Measurements from ENCODE around the gene SYNE4. TPM values are rescaled to one million over a fixed set of nuclear protein-coding genes. Genes with fewer than 3 reads are reported as not detected.

Gene SYNE4
- total and polyA plus RNA-seq, 2 of the 4 experiments (the other 2 are of a cell fraction) = 0.27 TPM; not detected in 1

DNA sequence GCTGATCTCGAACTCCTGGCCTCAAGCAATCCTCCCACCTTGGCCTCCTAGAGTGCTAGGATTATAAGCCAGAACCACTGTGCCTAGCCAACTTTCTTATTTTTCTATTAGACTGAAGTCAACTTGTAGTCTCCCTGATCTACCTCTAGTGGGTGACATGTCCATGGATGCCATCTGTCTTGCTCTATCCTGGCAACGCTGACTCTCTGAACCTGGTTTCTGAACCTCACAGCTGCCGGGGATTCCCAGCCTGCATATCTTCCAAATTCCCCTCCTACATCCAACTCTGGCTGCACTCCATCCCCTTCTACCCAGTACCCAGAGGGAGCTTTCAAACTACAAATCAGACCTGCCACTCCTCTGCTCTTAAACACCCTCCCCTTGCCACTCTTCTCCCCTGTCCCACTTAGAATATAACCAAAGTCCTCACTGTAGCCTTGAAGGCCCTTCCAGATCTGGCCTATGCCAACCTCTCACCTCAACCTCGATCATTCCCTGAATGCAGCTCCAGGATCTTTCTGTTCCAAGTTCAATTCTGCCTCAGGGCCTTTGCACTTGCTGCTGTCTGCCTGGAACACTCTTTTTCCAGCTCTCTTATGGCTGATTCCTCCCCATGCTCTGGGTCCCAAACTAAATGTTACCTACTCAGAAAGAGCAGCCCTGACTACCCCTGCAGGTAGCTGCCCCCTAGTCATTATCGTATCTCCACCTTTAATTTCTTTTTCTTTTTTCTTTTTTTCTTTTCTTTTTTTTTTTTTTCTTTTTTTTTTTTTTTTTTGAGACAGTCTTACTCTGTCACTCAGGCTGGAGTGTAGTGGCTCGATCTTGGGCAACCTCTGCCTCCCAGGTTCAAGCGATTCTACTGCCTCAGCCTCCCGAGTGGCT, 21.9 kb upstream of the SYNE4 start (continued):
- no peak for TF ChIP-seq USF2 (IDR thresholded peaks at IDR 0.05; ENCODE audit: low read depth, low read length)

DNA sequence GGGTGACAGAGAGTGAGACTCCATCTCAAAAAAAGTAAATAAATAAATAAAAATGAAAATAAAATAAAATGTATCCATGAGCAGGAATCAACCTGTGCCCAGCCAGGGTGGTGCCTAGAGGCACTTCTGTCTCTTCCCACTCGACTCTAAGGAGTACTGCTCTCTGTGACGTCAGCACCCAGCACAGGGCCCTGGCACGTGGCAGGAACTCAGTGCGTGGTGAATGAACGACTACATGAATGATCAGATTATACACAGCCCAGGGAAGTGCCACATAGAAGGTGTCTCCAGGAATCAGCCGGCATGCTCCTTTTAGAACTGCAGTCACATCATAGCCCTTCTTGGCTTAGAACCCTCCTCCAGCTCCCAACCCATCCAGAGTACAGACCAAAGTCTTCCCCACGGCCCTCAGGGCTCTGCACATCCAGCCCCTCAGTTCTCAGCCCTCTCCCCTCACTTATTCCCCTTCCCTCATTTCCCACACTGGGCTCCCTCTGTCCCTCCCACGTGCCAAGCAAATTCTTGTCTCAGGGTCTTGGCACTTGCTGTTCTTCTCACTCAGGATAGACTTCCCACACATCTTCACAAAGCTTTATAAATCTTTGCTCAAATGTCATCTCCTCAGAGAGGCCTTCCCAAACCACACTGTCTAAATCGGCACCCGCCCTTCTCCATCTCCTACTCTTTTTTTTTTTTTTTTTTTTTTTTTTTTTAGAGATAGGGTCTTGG, 19.9 kb upstream of the SYNE4 start:
- H4K20me1 ChIP-seq (ENCODE audit: insufficient read depth, low read length) = no peaks in the 10 kb centered on the region; the same call in 1 of the 2 replicates
- 0 out of 2 replicates have a peak, but pooled peaks cover 6% of the 10 kb centered on the region for H3K9me1 ChIP-seq (ENCODE audit: insufficient read depth, low read length)
- H3K27ac ChIP-seq (ENCODE audit: insufficient read depth, low read length) = no peak overlapping the region
- no peaks in the 10 kb centered on the region for H3K27me3 ChIP-seq (ENCODE audit: control insufficient read depth, insufficient read depth, low read length)
- peaks cover 46% of the 10 kb centered on the region for H3K36me3 ChIP-seq (ENCODE audit: control insufficient read depth, insufficient read depth, low read length)
- H2AK5ac ChIP-seq (ENCODE audit: low read depth, low read length) = no peak overlapping the region
- no peak overlapping the region for H3K23ac ChIP-seq (ENCODE audit: low read depth, low read length)
- H3K14ac ChIP-seq (replicated peaks; ENCODE audit: low read depth, low read length) = no peak overlapping the region
- H4K8ac ChIP-seq (ENCODE audit: low read depth in 2 of 2, low read length in 2 of 2) = no peak overlapping the region
- 88% methylated on average over 3 of the region's 10 CpGs; no CpG with 5 or more reads in 1 of the 2 experiments for WGBS, 2 experiments (ENCODE audit: extremely low coverage in 2 of 2, insufficient read length in 1 of 2)
- no peak overlapping the region for H2BK5ac ChIP-seq (ENCODE audit: low read depth, low read length, poor library complexity, severe bottlenecking)
- ATAC-seq (ENCODE audit: low read depth) (no peak), DNase-seq (no peak)
- ChIA-PET POLR2A (ENCODE audit: unreplicated experiment) (no interaction called here), CTCF (interaction anchor here (0.6 kb wide), 1 partner anchor 230 kb away, joined by 3 read pairs; no protein-coding TSS in a partner anchor)
- H2BK15ac ChIP-seq (ENCODE audit: low read depth, low read length) = no peak overlapping the region
- H3K56ac ChIP-seq (ENCODE audit: extremely low read depth, insufficient read depth, low read length) = no peak overlapping the region
- no peak overlapping the region for H3K9ac ChIP-seq (ENCODE audit: low read depth, low read length)
- no peak overlapping the region for H3K4me2 ChIP-seq (ENCODE audit: low read depth, low read length)
- no TSS peak for BruUV-seq (replicated peaks)
- H2BK120ac ChIP-seq (ENCODE audit: low read depth, low read length) = no peak overlapping the region
- H3K4me1 ChIP-seq (ENCODE audit: control insufficient read depth, insufficient read depth, low read length) = peaks cover 5% of the 10 kb centered on the region; the same call in 1 of the 2 replicates
- no peaks in the 10 kb centered on the region for H3K9me3 ChIP-seq (ENCODE audit: control insufficient read depth, insufficient read depth, low read length)
- H2AK9ac ChIP-seq (replicated peaks; ENCODE audit: low read depth, low read length, poor library complexity) = no peak overlapping the region
- in situ Hi-C loops (cut with MboI; ENCODE audit: low sequenced_read_pairs) = no loop called here
- peaks cover 0 to 28% of the 10 kb centered on the region in 2 experiments; a peak in 3 of 4 replicates for H3K79me1 ChIP-seq (ENCODE audit: low read depth in 1 of 2, low read length in 2 of 2)
- H3K4ac ChIP-seq (ENCODE audit: low read depth, low read length) = no peak overlapping the region
- no peak overlapping the region for H4K5ac ChIP-seq (ENCODE audit: low read depth, low read length)
- no peak overlapping the region for H3K4me3 ChIP-seq (ENCODE audit: insufficient read depth, low read depth, low read length)
- intact Hi-C loops (cut with micrococcal nuclease) = no loop called here
- no peak overlapping the region for H3K18ac ChIP-seq (ENCODE audit: low read depth, low read length)
- H2BK20ac ChIP-seq (ENCODE audit: low read depth, low read length) = no peak overlapping the region
- H2AFZ ChIP-seq (replicated peaks; ENCODE audit: low read length, poor library complexity) = no peak overlapping the region
- dilution Hi-C loops (cut with HindIII; ENCODE audit: low sequenced_read_pairs, unreplicated experiment) = no loop called here
- H4K91ac ChIP-seq (ENCODE audit: insufficient read depth, low read depth, low read length) = no peak overlapping the region
- TF ChIP-seq, protein P1, sequence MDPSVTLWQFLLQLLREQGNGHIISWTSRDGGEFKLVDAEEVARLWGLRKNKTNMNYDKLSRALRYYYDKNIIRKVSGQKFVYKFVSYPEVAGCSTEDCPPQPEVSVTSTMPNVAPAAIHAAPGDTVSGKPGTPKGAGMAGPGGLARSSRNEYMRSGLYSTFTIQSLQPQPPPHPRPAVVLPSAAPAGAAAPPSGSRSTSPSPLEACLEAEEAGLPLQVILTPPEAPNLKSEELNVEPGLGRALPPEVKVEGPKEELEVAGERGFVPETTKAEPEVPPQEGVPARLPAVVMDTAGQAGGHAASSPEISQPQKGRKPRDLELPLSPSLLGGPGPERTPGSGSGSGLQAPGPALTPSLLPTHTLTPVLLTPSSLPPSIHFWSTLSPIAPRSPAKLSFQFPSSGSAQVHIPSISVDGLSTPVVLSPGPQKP (IDR thresholded peaks at IDR 0.05; ENCODE audit: borderline replicate concordance, low read depth, low read length) = no peak
- TF ChIP-seq SMC3 (IDR thresholded peaks at IDR 0.05; ENCODE audit: low read depth, low read length) = no peak
- TF ChIP-seq RFX5 (IDR thresholded peaks at IDR 0.05; ENCODE audit: low read depth, low read length) = no peak
- TF ChIP-seq USF2 (IDR thresholded peaks at IDR 0.05; ENCODE audit: low read depth, low read length) = no peak
- TF ChIP-seq CHD1 (IDR thresholded peaks at IDR 0.05; ENCODE audit: low read depth, low read length) = no peak
- TF ChIP-seq BHLHE40 (IDR thresholded peaks at IDR 0.05; ENCODE audit: low read depth, low read length) = no peak
- no peak for TF ChIP-seq MAFK (IDR thresholded peaks at IDR 0.05; ENCODE audit: low read depth, low read length)
- TF ChIP-seq FOS (IDR thresholded peaks at IDR 0.05; ENCODE audit: low read depth, low read length) = no peak
- TF ChIP-seq RCOR1 (IDR thresholded peaks at IDR 0.05; ENCODE audit: insufficient replicate concordance, low read length) = no peak
- no peak for TF ChIP-seq RAD21 (IDR thresholded peaks at IDR 0.05; ENCODE audit: low read length)
- no peak for TF ChIP-seq NFE2L2 (IDR thresholded peaks at IDR 0.05; ENCODE audit: low read depth, low read length)
